Measurements from ENCODE around the gene FOXN1.

Gene FOXN1

GRCh38 chr17:28571361-28572122 is 65.4 kb downstream of the FOXN1 start, which contains the start of gene PIGS:
TSS of gene PIGS (minus strand) at chr17:28571524. CDS start at chr17:28571496, 28 bp downstream.
- no peaks in the 10 kb centered on the region for H3K27me3 ChIP-seq (ENCODE audit: insufficient read depth, low read depth, severe bottlenecking)
- H3K9me3 ChIP-seq (ENCODE audit: severe bottlenecking): no peaks in the 10 kb centered on the region
- peak; percentile 97 for DNase-seq
- peak within 1 kb of the TSS; percentile 80 for H3K27ac ChIP-seq
- peaks cover 22% of the 10 kb centered on the region for H3K36me3 ChIP-seq
- H3K4me3 ChIP-seq (ENCODE audit: low read depth, low read length): peak within 1 kb of the TSS; percentile 55
- TF ChIP-seq CTCF (IDR thresholded peaks at IDR 0.05; ENCODE audit: low read depth, low read length): no peak

- Histone ChIP-seq H3K27ac (no peak overlapping the region; the same call in 1 of the 2 replicates), H3K27me3 (ENCODE audit: insufficient read depth, low read depth, severe bottlenecking) (no peaks in the 10 kb centered on the region), H3K36me3 (peaks cover 25% of the 10 kb centered on the region), H3K9me3 (ENCODE audit: severe bottlenecking) (no peaks in the 10 kb centered on the region), H3K4me3 (ENCODE audit: low read depth, low read length) (peak overlapping the region; percentile 55; the same call in 1 of the 2 replicates)
- no peak for DNase-seq
- 0 out of 2 replicates have a peak, but pooled peaks have one; percentile 3 for TF ChIP-seq CTCF (IDR thresholded peaks at IDR 0.05; ENCODE audit: low read depth, low read length)
Observed at GRCh38 chr17:28572259-28573039, 66.3 kb downstream of the FOXN1 start.

GRCh38 chr17:28573040-28573380 is 66.9 kb downstream of the FOXN1 start:
- no peak for TF ChIP-seq CTCF (IDR thresholded peaks at IDR 0.05; ENCODE audit: low read depth, low read length)
- Histone ChIP-seq H3K27ac (no peak overlapping the region), H3K36me3 (peaks cover 28% of the 10 kb centered on the region), H3K9me3 (ENCODE audit: severe bottlenecking) (no peaks in the 10 kb centered on the region), H3K4me3 (ENCODE audit: low read depth, low read length) (no peak overlapping the region), H3K27me3 (ENCODE audit: insufficient read depth, low read depth, severe bottlenecking) (no peaks in the 10 kb centered on the region)
- DNase-seq: no peak

GRCh38 chr17:28573521-28573920 is 67.4 kb downstream of the FOXN1 start:
- Histone ChIP-seq H3K4me3 (ENCODE audit: low read depth, low read length) (no peak overlapping the region), H3K36me3 (peaks cover 29% of the 10 kb centered on the region), H3K27me3 (ENCODE audit: insufficient read depth, low read depth, severe bottlenecking) (no peaks in the 10 kb centered on the region), H3K27ac (no peak overlapping the region), H3K9me3 (ENCODE audit: severe bottlenecking) (no peaks in the 10 kb centered on the region)
- TF ChIP-seq CTCF (IDR thresholded peaks at IDR 0.05; ENCODE audit: low read depth, low read length): no peak
- DNase-seq: no peak

GRCh38 chr17:28573966-28574480 is 67.9 kb downstream of the FOXN1 start:
- no peaks in the 10 kb centered on the region for H3K9me3 ChIP-seq (ENCODE audit: severe bottlenecking)
- DNase-seq: no peak
- peaks cover 31% of the 10 kb centered on the region for H3K36me3 ChIP-seq
- H3K4me3 ChIP-seq (ENCODE audit: low read depth, low read length): no peak overlapping the region
- TF ChIP-seq CTCF (IDR thresholded peaks at IDR 0.05; ENCODE audit: low read depth, low read length): no peak
- H3K27ac ChIP-seq: no peak overlapping the region
- no peaks in the 10 kb centered on the region for H3K27me3 ChIP-seq (ENCODE audit: insufficient read depth, low read depth, severe bottlenecking)
